ENCODE data around the gene CBLB. TPM values are rescaled to one million over a fixed set of nuclear protein-coding genes. Genes with fewer than 3 reads are reported as not detected.

Gene CBLB
- total and polyA plus RNA-seq, 4 donors = 25.1 to 44.6 (median 30.8) TPM

GRCh38 chr3:105786241-105786640 is 82.6 kb downstream of the CBLB start:
- 66% methylated on average over 4 of the region's 4 CpGs for WGBS (ENCODE audit: insufficient coverage)
- no peak for DNase-seq (ENCODE audit: low read depth in 4 of 6, low spot score in 6 of 6)
- H3K9me3 ChIP-seq (ENCODE audit: control insufficient read depth, insufficient read depth, low read length) = no peaks in the 10 kb centered on the region
- no peaks in the 10 kb centered on the region for H3K4me1 ChIP-seq (ENCODE audit: control insufficient read depth, insufficient read depth, low read length)
- H3K27me3 ChIP-seq (ENCODE audit: control insufficient read depth, insufficient read depth, low read length) = no peaks in the 10 kb centered on the region
- no peak overlapping the region for H3K27ac ChIP-seq (ENCODE audit: low read depth, low read length)
- no peaks in the 10 kb centered on the region for H3K36me3 ChIP-seq (ENCODE audit: control insufficient read depth, insufficient read depth, low read length)
- no peak overlapping the region for H3K4me3 ChIP-seq (ENCODE audit: low read depth, low read length)

- Histone ChIP-seq H3K36me3 (ENCODE audit: control insufficient read depth, insufficient read depth, low read length) (no peaks in the 10 kb centered on the region), H3K9me3 (ENCODE audit: control insufficient read depth, insufficient read depth, low read length) (peaks cover 2% of the 10 kb centered on the region), H3K4me3 (ENCODE audit: low read depth, low read length) (no peak overlapping the region), H3K27ac (ENCODE audit: low read depth, low read length) (no peak overlapping the region), H3K4me1 (ENCODE audit: control insufficient read depth, insufficient read depth, low read length) (no peaks in the 10 kb centered on the region), H3K27me3 (ENCODE audit: control insufficient read depth, insufficient read depth, low read length) (no peaks in the 10 kb centered on the region)
- DNase-seq (ENCODE audit: low read depth in 4 of 6, low spot score in 6 of 6) = no peak
- 60% methylated on average over 1 of the region's 3 CpGs for WGBS (ENCODE audit: insufficient coverage)
Observed at GRCh38 chr3:105785803-105786202, 83.0 kb downstream of the CBLB start.

- no peak overlapping the region for H3K4me3 ChIP-seq (ENCODE audit: low read depth, low read length)
- no peak overlapping the region for H3K27ac ChIP-seq (ENCODE audit: low read depth, low read length)
- H3K9me3 ChIP-seq (ENCODE audit: control insufficient read depth, insufficient read depth, low read length) = peaks cover 2% of the 10 kb centered on the region
- no peaks in the 10 kb centered on the region for H3K27me3 ChIP-seq (ENCODE audit: control insufficient read depth, insufficient read depth, low read length)
- no peaks in the 10 kb centered on the region for H3K4me1 ChIP-seq (ENCODE audit: control insufficient read depth, insufficient read depth, low read length)
- DNase-seq (ENCODE audit: low read depth in 4 of 6, low spot score in 6 of 6) = no peak
- no peaks in the 10 kb centered on the region for H3K36me3 ChIP-seq (ENCODE audit: control insufficient read depth, insufficient read depth, low read length)
Observed at GRCh38 chr3:105783631-105784030, 85.2 kb downstream of the CBLB start.

- no peaks in the 10 kb centered on the region for H3K4me1 ChIP-seq (ENCODE audit: control insufficient read depth, insufficient read depth, low read length)
- H3K36me3 ChIP-seq (ENCODE audit: control insufficient read depth, insufficient read depth, low read length) = no peaks in the 10 kb centered on the region
- no peak for DNase-seq (ENCODE audit: low read depth in 4 of 6, low spot score in 6 of 6)
- H3K27me3 ChIP-seq (ENCODE audit: control insufficient read depth, insufficient read depth, low read length) = no peaks in the 10 kb centered on the region
- H3K9me3 ChIP-seq (ENCODE audit: control insufficient read depth, insufficient read depth, low read length) = peaks cover 2% of the 10 kb centered on the region
- H3K4me3 ChIP-seq (ENCODE audit: low read depth, low read length) = no peak overlapping the region
- no peak overlapping the region for H3K27ac ChIP-seq (ENCODE audit: low read depth, low read length)
Observed at GRCh38 chr3:105781871-105782270, 86.9 kb downstream of the CBLB start.

GRCh38 chr3:105780107-105780506 is 88.7 kb downstream of the CBLB start:
- Histone ChIP-seq H3K27ac (ENCODE audit: low read depth, low read length) (no peak overlapping the region), H3K4me1 (ENCODE audit: control insufficient read depth, insufficient read depth, low read length) (no peaks in the 10 kb centered on the region), H3K27me3 (ENCODE audit: control insufficient read depth, insufficient read depth, low read length) (no peaks in the 10 kb centered on the region), H3K36me3 (ENCODE audit: control insufficient read depth, insufficient read depth, low read length) (no peaks in the 10 kb centered on the region), H3K4me3 (ENCODE audit: low read depth, low read length) (no peak overlapping the region), H3K9me3 (ENCODE audit: control insufficient read depth, insufficient read depth, low read length) (peaks cover 2% of the 10 kb centered on the region)
- DNase-seq (ENCODE audit: low read depth in 4 of 6, low spot score in 6 of 6) = no peak
- WGBS (ENCODE audit: insufficient coverage) = no CpG with 5 or more reads among the region's 2 CpGs

- DNase-seq (ENCODE audit: low read depth in 4 of 6, low spot score in 6 of 6) = no peak
- H3K27me3 ChIP-seq (ENCODE audit: control insufficient read depth, insufficient read depth, low read length) = no peaks in the 10 kb centered on the region
- no peaks in the 10 kb centered on the region for H3K4me1 ChIP-seq (ENCODE audit: control insufficient read depth, insufficient read depth, low read length)
- no peak overlapping the region for H3K27ac ChIP-seq (ENCODE audit: low read depth, low read length)
- no peaks in the 10 kb centered on the region for H3K9me3 ChIP-seq (ENCODE audit: control insufficient read depth, insufficient read depth, low read length)
- no CpG with 5 or more reads among the region's 3 CpGs for WGBS (ENCODE audit: insufficient coverage)
- H3K4me3 ChIP-seq (ENCODE audit: low read depth, low read length) = no peak overlapping the region
- H3K36me3 ChIP-seq (ENCODE audit: control insufficient read depth, insufficient read depth, low read length) = no peaks in the 10 kb centered on the region
Observed at GRCh38 chr3:105775368-105775767, 93.4 kb downstream of the CBLB start.

GRCh38 chr3:105774444-105775180 is 94.2 kb downstream of the CBLB start:
- Histone ChIP-seq H3K36me3 (ENCODE audit: control insufficient read depth, insufficient read depth, low read length) (no peaks in the 10 kb centered on the region), H3K4me3 (ENCODE audit: low read depth, low read length) (no peak overlapping the region), H3K27ac (ENCODE audit: low read depth, low read length) (no peak overlapping the region), H3K4me1 (ENCODE audit: control insufficient read depth, insufficient read depth, low read length) (no peaks in the 10 kb centered on the region), H3K9me3 (ENCODE audit: control insufficient read depth, insufficient read depth, low read length) (no peaks in the 10 kb centered on the region), H3K27me3 (ENCODE audit: control insufficient read depth, insufficient read depth, low read length) (no peaks in the 10 kb centered on the region)
- WGBS (ENCODE audit: insufficient coverage) = no CpG with 5 or more reads among the region's 1 CpG
- DNase-seq (ENCODE audit: low read depth in 4 of 6, low spot score in 6 of 6) = no peak

GRCh38 chr3:105773291-105773690 is 95.5 kb downstream of the CBLB start:
- no peak overlapping the region for H3K27ac ChIP-seq (ENCODE audit: low read depth, low read length)
- no peaks in the 10 kb centered on the region for H3K36me3 ChIP-seq (ENCODE audit: control insufficient read depth, insufficient read depth, low read length)
- no peaks in the 10 kb centered on the region for H3K27me3 ChIP-seq (ENCODE audit: control insufficient read depth, insufficient read depth, low read length)
- DNase-seq (ENCODE audit: low read depth in 4 of 6, low spot score in 6 of 6) = no peak
- no peaks in the 10 kb centered on the region for H3K4me1 ChIP-seq (ENCODE audit: control insufficient read depth, insufficient read depth, low read length)
- no peaks in the 10 kb centered on the region for H3K9me3 ChIP-seq (ENCODE audit: control insufficient read depth, insufficient read depth, low read length)
- 100% methylated on average over 1 of the region's 5 CpGs for WGBS (ENCODE audit: insufficient coverage)
- no peak overlapping the region for H3K4me3 ChIP-seq (ENCODE audit: low read depth, low read length)

- no peak for DNase-seq (ENCODE audit: low read depth in 4 of 6, low spot score in 6 of 6)
- Histone ChIP-seq H3K4me1 (ENCODE audit: control insufficient read depth, insufficient read depth, low read length) (no peaks in the 10 kb centered on the region), H3K9me3 (ENCODE audit: control insufficient read depth, insufficient read depth, low read length) (no peaks in the 10 kb centered on the region), H3K36me3 (ENCODE audit: control insufficient read depth, insufficient read depth, low read length) (no peaks in the 10 kb centered on the region), H3K27ac (ENCODE audit: low read depth, low read length) (no peak overlapping the region), H3K4me3 (ENCODE audit: low read depth, low read length) (no peak overlapping the region), H3K27me3 (ENCODE audit: control insufficient read depth, insufficient read depth, low read length) (no peaks in the 10 kb centered on the region)
- WGBS (ENCODE audit: insufficient coverage) = no CpG with 5 or more reads among the region's 2 CpGs
Observed at GRCh38 chr3:105772635-105773034, 96.2 kb downstream of the CBLB start.

GRCh38 chr3:105771392-105771791 is 97.4 kb downstream of the CBLB start:
- no peak for DNase-seq (ENCODE audit: low read depth in 4 of 6, low spot score in 6 of 6)
- WGBS (ENCODE audit: insufficient coverage) = no CpG with 5 or more reads among the region's 1 CpG
- H3K4me1 ChIP-seq (ENCODE audit: control insufficient read depth, insufficient read depth, low read length) = no peaks in the 10 kb centered on the region
- H3K9me3 ChIP-seq (ENCODE audit: control insufficient read depth, insufficient read depth, low read length) = no peaks in the 10 kb centered on the region
- H3K4me3 ChIP-seq (ENCODE audit: low read depth, low read length) = no peak overlapping the region
- no peaks in the 10 kb centered on the region for H3K36me3 ChIP-seq (ENCODE audit: control insufficient read depth, insufficient read depth, low read length)
- H3K27me3 ChIP-seq (ENCODE audit: control insufficient read depth, insufficient read depth, low read length) = no peaks in the 10 kb centered on the region
- H3K27ac ChIP-seq (ENCODE audit: low read depth, low read length) = no peak overlapping the region
